ENCODE measurements around the gene SUN5. TPM values are rescaled to one million over a fixed set of nuclear protein-coding genes. Genes with fewer than 3 reads are reported as not detected.

Gene SUN5
- total and polyA plus RNA-seq, 2 donors (not counting 1 experiment from before 2014, with no cell fraction given): not detected

GRCh38 chr20:33023439-33024242 is 19.4 kb upstream of the SUN5 start:
- H3K4me2 ChIP-seq (replicated peaks; ENCODE audit: low read depth, low read length, poor library complexity, severe bottlenecking): no peak overlapping the region
- ChIA-PET POLR2A (no interaction called here), CTCF (no interaction called here)
- ATAC-seq (ENCODE audit: low read depth): no peak
- H3K27ac Mint-ChIP-seq: no peak overlapping the region
- H3K4me1 Mint-ChIP-seq: no peaks in the 10 kb centered on the region
- H3K27me3 ChIP-seq (replicated peaks in 1 of 4; ENCODE audit: control extremely low read depth in 1 of 4, control insufficient read depth in 3 of 4, insufficient read depth in 4 of 4, low read length in 3 of 4): no peaks in the 10 kb centered on the region
- no peaks in the 10 kb centered on the region for H3K4me1 ChIP-seq (ENCODE audit: control insufficient read depth in 2 of 2, insufficient read depth in 2 of 2, low read length in 2 of 2)
- no peaks in the 10 kb centered on the region for H4K20me1 ChIP-seq (ENCODE audit: control insufficient read depth, insufficient read depth, low read length, poor library complexity, severe bottlenecking)
- WGBS (ENCODE audit: insufficient coverage): 76% methylated on average over 5 of the region's 6 CpGs
- no peaks in the 10 kb centered on the region for H3K36me3 ChIP-seq (replicated peaks in 1 of 2; ENCODE audit: control extremely low read depth in 1 of 2, control insufficient read depth in 1 of 2, extremely low read depth in 1 of 2, insufficient read depth in 2 of 2, low read length in 1 of 2)
- H3K9me3 Mint-ChIP-seq (ENCODE audit: insufficient read depth): no peaks in the 10 kb centered on the region
- H3K27me3 Mint-ChIP-seq: no peaks in the 10 kb centered on the region
- H3K4me3 Mint-ChIP-seq: no peak overlapping the region
- TF ChIP-seq CTCF (IDR thresholded peaks at IDR 0.05) (no peak), EZH2 (IDR thresholded peaks at IDR 0.05; ENCODE audit: borderline replicate concordance, insufficient read depth, low read depth, low read length, poor library complexity, severe bottlenecking) (no peak)
- no peak for DNase-seq
- H3K9me3 ChIP-seq (ENCODE audit: control extremely low read depth in 1 of 3, control insufficient read depth in 2 of 3, insufficient read depth in 1 of 3, low read length in 2 of 3): peaks cover 0 to 4% (median 0%) of the 10 kb centered on the region in 3 donors
- intact Hi-C loops (cut with micrococcal nuclease): no loop called here
- H3K4me3 ChIP-seq (ENCODE audit: control extremely low read depth in 1 of 5, extremely low read depth in 1 of 5, insufficient read depth in 1 of 5, low read depth in 2 of 5, low read length in 4 of 5): no peak overlapping the region
- H3K27ac ChIP-seq (ENCODE audit: low read length in 2 of 2): no peak overlapping the region
- H2AFZ ChIP-seq (ENCODE audit: insufficient read depth, low read depth, low read length, poor library complexity, severe bottlenecking): no peak overlapping the region
- H3K9ac ChIP-seq (ENCODE audit: low read length): no peak overlapping the region
- no peaks in the 10 kb centered on the region for H3K79me2 ChIP-seq (ENCODE audit: control insufficient read depth, insufficient read depth, low read length)

- H4K20me1 ChIP-seq (ENCODE audit: control insufficient read depth, insufficient read depth, low read length, poor library complexity, severe bottlenecking): no peaks in the 10 kb centered on the region
- H3K79me2 ChIP-seq (ENCODE audit: control insufficient read depth, insufficient read depth, low read length): no peaks in the 10 kb centered on the region
- CTCF ChIA-PET: no interaction called here
- Mint-ChIP-seq H3K9me3 (ENCODE audit: insufficient read depth) (no peaks in the 10 kb centered on the region), H3K27me3 (no peaks in the 10 kb centered on the region), H3K27ac (no peak overlapping the region), H3K4me1 (no peaks in the 10 kb centered on the region), H3K4me3 (no peak overlapping the region)
- DNase-seq (no peak), ATAC-seq (ENCODE audit: low read depth) (no peak)
- no peak overlapping the region for H3K4me3 ChIP-seq (ENCODE audit: control extremely low read depth in 1 of 5, extremely low read depth in 1 of 5, insufficient read depth in 1 of 5, low read depth in 2 of 5, low read length in 4 of 5)
- POLR2A ChIA-PET: no interaction called here
- no peak overlapping the region for H3K27ac ChIP-seq (ENCODE audit: low read length in 2 of 2)
- H3K4me1 ChIP-seq (ENCODE audit: control insufficient read depth in 2 of 2, insufficient read depth in 2 of 2, low read length in 2 of 2): no peaks in the 10 kb centered on the region
- no peak overlapping the region for H2AFZ ChIP-seq (ENCODE audit: insufficient read depth, low read depth, low read length, poor library complexity, severe bottlenecking)
- WGBS (ENCODE audit: insufficient coverage): 89% methylated on average over 7 of the region's 7 CpGs
- H3K9me3 ChIP-seq (ENCODE audit: control extremely low read depth in 1 of 3, control insufficient read depth in 2 of 3, insufficient read depth in 1 of 3, low read length in 2 of 3): peaks cover 0 to 4% (median 0%) of the 10 kb centered on the region in 3 donors
- H3K36me3 ChIP-seq (replicated peaks in 1 of 2; ENCODE audit: control extremely low read depth in 1 of 2, control insufficient read depth in 1 of 2, extremely low read depth in 1 of 2, insufficient read depth in 2 of 2, low read length in 1 of 2): no peaks in the 10 kb centered on the region
- H3K9ac ChIP-seq (ENCODE audit: low read length): no peak overlapping the region
- intact Hi-C loops (cut with micrococcal nuclease): no loop called here
- no peak overlapping the region for H3K4me2 ChIP-seq (replicated peaks; ENCODE audit: low read depth, low read length, poor library complexity, severe bottlenecking)
- TF ChIP-seq EZH2 (IDR thresholded peaks at IDR 0.05; ENCODE audit: borderline replicate concordance, insufficient read depth, low read depth, low read length, poor library complexity, severe bottlenecking): no peak
- no peak for TF ChIP-seq CTCF (IDR thresholded peaks at IDR 0.05)
- no peaks in the 10 kb centered on the region for H3K27me3 ChIP-seq (replicated peaks in 1 of 4; ENCODE audit: control extremely low read depth in 1 of 4, control insufficient read depth in 3 of 4, insufficient read depth in 4 of 4, low read length in 3 of 4)
These were observed 18.6 kb upstream of the SUN5 start for GRCh38 chr20:33022694-33023438.

All from B cell (primary cell).